Upper lobe of right lung (tissue), 1 donor: ENCODE data around the gene KCNK15. TPM values are rescaled to one million over a fixed set of nuclear protein-coding genes. Genes with fewer than 3 reads are reported as not detected.

ENCODE experiments used
- ATAC-seq: fragments of 200-7000 bp; cut with Tn5 transposase; one replicate; pipeline ENCODE4 v1.9.1; 2020; ENCODE audit warnings: mild to moderate bottlenecking, moderate library complexity
- DNase-seq: peaks from one replicate; pipeline ENCODE4 v3.0.0-alpha.2; 2020
- H3K27ac ChIP-seq: fragments of 200-600 bp; one replicate; pipeline ENCODE4 v1.8.0; 2022
- H3K27me3 ChIP-seq: fragments of 200-600 bp; one replicate; pipeline ENCODE4 v1.8.0; 2022; ENCODE audit warnings: mild to moderate bottlenecking
- H3K36me3 ChIP-seq: fragments of 200-600 bp; one replicate; pipeline ENCODE4 v1.8.0; 2022
- H3K4me1 ChIP-seq: fragments of 200-600 bp; one replicate; pipeline ENCODE4 v1.8.0; 2022
- H3K4me3 ChIP-seq: fragments of 200-600 bp; one replicate; pipeline ENCODE4 v1.8.0; 2022; ENCODE audit warnings: mild to moderate bottlenecking
- H3K9me3 ChIP-seq: fragments of 200-600 bp; one replicate; pipeline ENCODE4 v1.8.0; 2022
- CTCF ChIP-seq: fragments of 200-600 bp; IDR thresholded peaks from one replicate; pipeline ENCODE4 v1.8.0; 2022; ENCODE audit warnings: antibody characterized with exemption
- intact Hi-C: fragments of 100-400 bp; cut with DNase I; formaldehyde crosslinking; loops from one replicate; pipeline ENCODE4 v1.11.0; 2022
- total RNA-seq: library from RNA; stranded (reverse); fragmentation: NEBNext Ultra II Directional; extraction: Animal tissue kit (Norgen Biotek cat#: 25700); gene quantifications from one replicate; pipeline ENCODE4 v1.2.1, GENCODE V29; 2021
- donor health status: DM: no; HTN: yes; CAD: no; lungs with severe emphysema.

KCNK15 gene
- total RNA-seq, 1 donor from 2014 or later: 1.1 TPM

- H3K27me3 ChIP-seq: no peaks in the 10 kb centered on the region
- ATAC-seq (no peak), DNase-seq (no peak)
- H3K9me3 ChIP-seq: no peaks in the 10 kb centered on the region
- peaks cover 25% of the 10 kb centered on the region for H3K4me1 ChIP-seq
- peak overlapping the region; percentile 44 for H3K27ac ChIP-seq
- no peak overlapping the region for H3K4me3 ChIP-seq
- no peak for TF ChIP-seq CTCF
- H3K36me3 ChIP-seq: no peaks in the 10 kb centered on the region
- intact Hi-C loops: no loop called here
Measured at GRCh38 chr20:44705364-44706094, 40.1 kb upstream of the KCNK15 start.

- Histone ChIP-seq H3K27me3 (no peaks in the 10 kb centered on the region), H3K27ac (peak overlapping the region; percentile 44)
- peak; percentile 38 for ATAC-seq
Measured at GRCh38 chr20:44706301-44707017, 39.2 kb upstream of the KCNK15 start.

GRCh38 chr20:44707018-44707579 lies 38.6 kb upstream of the KCNK15 start:
- Histone ChIP-seq H3K9me3 (no peaks in the 10 kb centered on the region), H3K4me3 (no peak overlapping the region), H3K27ac (peak overlapping the region; percentile 44), H3K27me3 (no peaks in the 10 kb centered on the region), H3K4me1 (peaks cover 20% of the 10 kb centered on the region), H3K36me3 (no peaks in the 10 kb centered on the region)
- no peak for TF ChIP-seq CTCF
- intact Hi-C loops: no loop called here
- DNase-seq: no peak
- ATAC-seq: no peak

More at GRCh38 chr20:44706301-44707017, 39.2 kb upstream of the KCNK15 start:
- intact Hi-C loops: no loop called here
- no peak for DNase-seq
- H3K4me3 ChIP-seq: no peak overlapping the region
- H3K9me3 ChIP-seq: no peaks in the 10 kb centered on the region
- H3K36me3 ChIP-seq: no peaks in the 10 kb centered on the region
- peaks cover 27% of the 10 kb centered on the region for H3K4me1 ChIP-seq
- TF ChIP-seq CTCF: no peak

GRCh38 chr20:44709380-44709779 lies 36.3 kb upstream of the KCNK15 start:
- no peak for DNase-seq

GRCh38 chr20:44709797-44710196 lies 35.9 kb upstream of the KCNK15 start:
- H3K4me3 ChIP-seq: no peak overlapping the region
- peaks cover 17% of the 10 kb centered on the region for H3K4me1 ChIP-seq
- no peaks in the 10 kb centered on the region for H3K9me3 ChIP-seq
- intact Hi-C loops: no loop called here
- ATAC-seq (no peak), DNase-seq (no peak)
- no peak for TF ChIP-seq CTCF
- H3K27me3 ChIP-seq: no peaks in the 10 kb centered on the region
- no peak overlapping the region for H3K27ac ChIP-seq
- no peaks in the 10 kb centered on the region for H3K36me3 ChIP-seq

More at GRCh38 chr20:44709380-44709779, 36.3 kb upstream of the KCNK15 start:
- Histone ChIP-seq H3K27ac (no peak overlapping the region), H3K9me3 (no peaks in the 10 kb centered on the region), H3K36me3 (no peaks in the 10 kb centered on the region), H3K27me3 (no peaks in the 10 kb centered on the region), H3K4me3 (no peak overlapping the region), H3K4me1 (peaks cover 13% of the 10 kb centered on the region)
- intact Hi-C loops: no loop called here
- ATAC-seq: no peak
- no peak for TF ChIP-seq CTCF
